ENCODE measurements around the gene LIMS2. TPM values are rescaled to one million over a fixed set of nuclear protein-coding genes. Genes with fewer than 3 reads are reported as not detected.

The LIMS2 gene
- total and polyA plus RNA-seq, 2 experiments from 2014 or later = 1.6 to 3.5 TPM

DNA sequence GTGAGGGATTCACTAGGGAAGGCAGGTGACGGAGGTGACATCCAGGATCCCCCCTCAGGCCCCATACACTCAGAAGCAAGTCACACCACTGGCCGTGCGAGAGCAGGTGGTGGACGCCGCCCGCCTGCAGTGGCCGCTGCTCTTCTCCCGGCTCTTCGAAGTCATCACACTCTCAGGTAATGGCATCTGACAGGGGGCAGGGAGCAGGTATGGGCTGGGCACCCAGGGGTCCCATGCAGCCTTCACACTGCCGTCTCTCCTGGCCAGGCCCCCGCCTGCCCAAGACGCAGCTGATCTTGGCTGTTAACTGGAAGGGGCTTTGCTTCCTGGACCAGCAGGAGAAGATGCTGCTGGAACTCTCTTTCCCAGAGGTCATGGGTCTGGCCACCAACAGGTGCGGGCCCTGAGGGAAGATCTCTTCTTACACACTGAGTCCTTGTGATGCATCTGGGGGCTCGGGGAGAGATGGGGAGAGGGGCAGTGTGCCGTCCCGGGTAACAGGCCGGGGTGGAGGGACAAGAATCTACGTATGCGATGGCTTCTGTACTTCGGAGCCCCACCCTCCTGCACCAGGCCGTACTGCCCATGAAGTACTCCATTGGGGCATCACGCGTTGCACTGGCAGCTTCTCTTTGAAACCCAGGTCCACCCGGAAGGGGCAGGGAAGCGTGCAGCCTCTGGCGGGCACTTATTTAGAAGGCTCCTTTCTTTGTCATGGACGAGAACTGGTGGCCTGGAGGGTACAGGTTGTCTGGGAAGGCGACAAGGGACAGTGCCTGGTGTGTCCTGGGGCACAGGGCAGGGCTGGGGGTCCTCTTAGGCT, 48.2 kb downstream of the LIMS2 start (continued):
- TF ChIP-seq, protein P1, sequence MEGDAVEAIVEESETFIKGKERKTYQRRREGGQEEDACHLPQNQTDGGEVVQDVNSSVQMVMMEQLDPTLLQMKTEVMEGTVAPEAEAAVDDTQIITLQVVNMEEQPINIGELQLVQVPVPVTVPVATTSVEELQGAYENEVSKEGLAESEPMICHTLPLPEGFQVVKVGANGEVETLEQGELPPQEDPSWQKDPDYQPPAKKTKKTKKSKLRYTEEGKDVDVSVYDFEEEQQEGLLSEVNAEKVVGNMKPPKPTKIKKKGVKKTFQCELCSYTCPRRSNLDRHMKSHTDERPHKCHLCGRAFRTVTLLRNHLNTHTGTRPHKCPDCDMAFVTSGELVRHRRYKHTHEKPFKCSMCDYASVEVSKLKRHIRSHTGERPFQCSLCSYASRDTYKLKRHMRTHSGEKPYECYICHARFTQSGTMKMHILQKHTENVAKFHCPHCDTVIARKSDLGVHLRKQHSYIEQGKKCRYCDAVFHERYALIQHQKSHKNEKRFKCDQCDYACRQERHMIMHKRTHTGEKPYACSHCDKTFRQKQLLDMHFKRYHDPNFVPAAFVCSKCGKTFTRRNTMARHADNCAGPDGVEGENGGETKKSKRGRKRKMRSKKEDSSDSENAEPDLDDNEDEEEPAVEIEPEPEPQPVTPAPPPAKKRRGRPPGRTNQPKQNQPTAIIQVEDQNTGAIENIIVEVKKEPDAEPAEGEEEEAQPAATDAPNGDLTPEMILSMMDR (conservative IDR thresholded peaks at IDR 0.05; ENCODE audit: low read depth in 2 of 2) = no peak
- TF ChIP-seq, protein P2, sequence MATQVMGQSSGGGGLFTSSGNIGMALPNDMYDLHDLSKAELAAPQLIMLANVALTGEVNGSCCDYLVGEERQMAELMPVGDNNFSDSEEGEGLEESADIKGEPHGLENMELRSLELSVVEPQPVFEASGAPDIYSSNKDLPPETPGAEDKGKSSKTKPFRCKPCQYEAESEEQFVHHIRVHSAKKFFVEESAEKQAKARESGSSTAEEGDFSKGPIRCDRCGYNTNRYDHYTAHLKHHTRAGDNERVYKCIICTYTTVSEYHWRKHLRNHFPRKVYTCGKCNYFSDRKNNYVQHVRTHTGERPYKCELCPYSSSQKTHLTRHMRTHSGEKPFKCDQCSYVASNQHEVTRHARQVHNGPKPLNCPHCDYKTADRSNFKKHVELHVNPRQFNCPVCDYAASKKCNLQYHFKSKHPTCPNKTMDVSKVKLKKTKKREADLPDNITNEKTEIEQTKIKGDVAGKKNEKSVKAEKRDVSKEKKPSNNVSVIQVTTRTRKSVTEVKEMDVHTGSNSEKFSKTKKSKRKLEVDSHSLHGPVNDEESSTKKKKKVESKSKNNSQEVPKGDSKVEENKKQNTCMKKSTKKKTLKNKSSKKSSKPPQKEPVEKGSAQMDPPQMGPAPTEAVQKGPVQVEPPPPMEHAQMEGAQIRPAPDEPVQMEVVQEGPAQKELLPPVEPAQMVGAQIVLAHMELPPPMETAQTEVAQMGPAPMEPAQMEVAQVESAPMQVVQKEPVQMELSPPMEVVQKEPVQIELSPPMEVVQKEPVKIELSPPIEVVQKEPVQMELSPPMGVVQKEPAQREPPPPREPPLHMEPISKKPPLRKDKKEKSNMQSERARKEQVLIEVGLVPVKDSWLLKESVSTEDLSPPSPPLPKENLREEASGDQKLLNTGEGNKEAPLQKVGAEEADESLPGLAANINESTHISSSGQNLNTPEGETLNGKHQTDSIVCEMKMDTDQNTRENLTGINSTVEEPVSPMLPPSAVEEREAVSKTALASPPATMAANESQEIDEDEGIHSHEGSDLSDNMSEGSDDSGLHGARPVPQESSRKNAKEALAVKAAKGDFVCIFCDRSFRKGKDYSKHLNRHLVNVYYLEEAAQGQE (IDR thresholded peaks at IDR 0.05; ENCODE audit: unreplicated experiment) = no peak
- TF ChIP-seq ZNF331 (CRISPR knock-in tag; IDR thresholded peaks at IDR 0.05; ENCODE audit: low read depth) = no peak

GRCh38 chr2:127626175-127626574, 49.2 kb downstream of the LIMS2 start:
- Histone ChIP-seq H3K36me3 (ENCODE audit: insufficient read depth) (no peaks in the 10 kb centered on the region), H3K4me1 (ENCODE audit: insufficient read depth) (no peaks in the 10 kb centered on the region), H3K27ac (ENCODE audit: low read depth) (no peak overlapping the region), H3K4me2 (no peak overlapping the region), H3K9me2 (ENCODE audit: insufficient read depth) (no peaks in the 10 kb centered on the region), H3F3A (replicated peaks; ENCODE audit: low read depth) (no peaks in the 10 kb centered on the region), H2AFZ (0 out of 2 replicates have a peak overlapping the region, but pooled peaks have one; percentile 18), H3K79me2 (replicated peaks; ENCODE audit: insufficient read depth) (no peaks in the 10 kb centered on the region), H3K4me3 (no peak overlapping the region), H3K27me3 (ENCODE audit: insufficient read depth) (no peaks in the 10 kb centered on the region), H4K20me1 (replicated peaks; ENCODE audit: insufficient read depth) (no peaks in the 10 kb centered on the region)
- H3K27ac Mint-ChIP-seq = no peak overlapping the region
- no peaks in the 10 kb centered on the region for H3K9me3 Mint-ChIP-seq
- TF ChIP-seq ZNF114 (CRISPR knock-in tag; IDR thresholded peaks at IDR 0.05) (no peak), POLR2AphosphoS5 (IDR thresholded peaks at IDR 0.05; ENCODE audit: low read depth) (no peak), NANOG (IDR thresholded peaks at IDR 0.05; ENCODE audit: borderline replicate concordance) (no peak)
- TF ChIP-seq, protein P1 (conservative IDR thresholded peaks at IDR 0.05; ENCODE audit: low read depth in 2 of 2) = no peak
- TF ChIP-seq, protein P3, sequence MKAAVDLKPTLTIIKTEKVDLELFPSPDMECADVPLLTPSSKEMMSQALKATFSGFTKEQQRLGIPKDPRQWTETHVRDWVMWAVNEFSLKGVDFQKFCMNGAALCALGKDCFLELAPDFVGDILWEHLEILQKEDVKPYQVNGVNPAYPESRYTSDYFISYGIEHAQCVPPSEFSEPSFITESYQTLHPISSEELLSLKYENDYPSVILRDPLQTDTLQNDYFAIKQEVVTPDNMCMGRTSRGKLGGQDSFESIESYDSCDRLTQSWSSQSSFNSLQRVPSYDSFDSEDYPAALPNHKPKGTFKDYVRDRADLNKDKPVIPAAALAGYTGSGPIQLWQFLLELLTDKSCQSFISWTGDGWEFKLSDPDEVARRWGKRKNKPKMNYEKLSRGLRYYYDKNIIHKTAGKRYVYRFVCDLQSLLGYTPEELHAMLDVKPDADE (IDR thresholded peaks at IDR 0.05) = no peak
- peaks cover 3% of the 10 kb centered on the region; the same call in 2 of the 3 replicates for H3K4me1 Mint-ChIP-seq
- no peak overlapping the region for H3K4me3 Mint-ChIP-seq
- ATAC-seq (peak; percentile 58), DNase-seq (ENCODE audit: low spot score) (no peak)
- H3K36me3 Mint-ChIP-seq (ENCODE audit: low read depth) = no peaks in the 10 kb centered on the region
- no peaks in the 10 kb centered on the region for H3K27me3 Mint-ChIP-seq (ENCODE audit: insufficient read depth, low read depth, poor library complexity)
